T-helper 22 cell (primary cell): Measurements from ENCODE around the gene MYBBP1A.

Experiments
- DNase-seq: peaks from one replicate; pipeline ENCODE4 v3.0.0-alpha.2; 2020; ENCODE audit warnings: low read depth

MYBBP1A gene

GRCh38 chr17:4519361-4519788 lies 35.8 kb downstream of the MYBBP1A start:
- no peak for DNase-seq

GRCh38 chr17:4518901-4519300 lies 36.3 kb downstream of the MYBBP1A start:
- DNase-seq, result no peak

GRCh38 chr17:4516735-4517134 lies 38.4 kb downstream of the MYBBP1A start:
- DNase-seq, result no peak

- no peak for DNase-seq
Observed at GRCh38 chr17:4515501-4515900, 39.7 kb downstream of the MYBBP1A start.

- no peak for DNase-seq
Observed at GRCh38 chr17:4514779-4515178, 40.4 kb downstream of the MYBBP1A start.

- no peak for DNase-seq
Observed at GRCh38 chr17:4514206-4514605, 41.0 kb downstream of the MYBBP1A start.

- DNase-seq, result no peak
Observed at GRCh38 chr17:4513113-4514032, 41.8 kb downstream of the MYBBP1A start.

GRCh38 chr17:4512156-4513112 lies 42.8 kb downstream of the MYBBP1A start:
- DNase-seq, result no peak

GRCh38 chr17:4511199-4511932 lies 43.8 kb downstream of the MYBBP1A start:
- no peak for DNase-seq

- DNase-seq, result no peak
Observed at GRCh38 chr17:4510618-4510941, 44.6 kb downstream of the MYBBP1A start.

- DNase-seq, result no peak
Observed at GRCh38 chr17:4509923-4510617, 45.1 kb downstream of the MYBBP1A start.

GRCh38 chr17:4509401-4509800 lies 45.8 kb downstream of the MYBBP1A start:
- no peak for DNase-seq

GRCh38 chr17:4508207-4508606 lies 47.0 kb downstream of the MYBBP1A start:
- DNase-seq, result no peak

- no peak for DNase-seq
Observed at GRCh38 chr17:4507361-4508111, 47.6 kb downstream of the MYBBP1A start.

- DNase-seq, result no peak
Observed at GRCh38 chr17:4506892-4507291, 48.3 kb downstream of the MYBBP1A start.

- no peak for DNase-seq
Observed at GRCh38 chr17:4506175-4506813, 48.9 kb downstream of the MYBBP1A start.

- DNase-seq, result no peak
Observed at GRCh38 chr17:4505187-4505586, 50.0 kb downstream of the MYBBP1A start.

GRCh38 chr17:4504188-4504587 lies 51.0 kb downstream of the MYBBP1A start:
- no peak for DNase-seq

- DNase-seq, result no peak
Observed at GRCh38 chr17:4503283-4504025, 51.7 kb downstream of the MYBBP1A start.
